ENCODE measurements around the gene ELOVL2. TPM values are rescaled to one million over a fixed set of nuclear protein-coding genes. Genes with fewer than 3 reads are reported as not detected.
"Not testable (repeated sequence)": the region's sequence is repeated elsewhere in the genome, so short reads cannot be mapped to it uniquely, and the experiment has no call there.

The ELOVL2 gene
- total RNA-seq, 4 donors from 2014 or later: 0.14 to 0.16 TPM; not detected in 2

- in situ Hi-C loops (cut with MboI; ENCODE audit: low pct_ligation_motif_present in 1 of 4, low pct_unique_long_range_greater_than_20kb in 1 of 4, low sequenced_read_pairs in 3 of 4): no loop called here
- Histone ChIP-seq H3K4me3 (no peak overlapping the region), H3K36me3 (no peaks in the 10 kb centered on the region), H3K9me3 (no peaks in the 10 kb centered on the region), H3K27ac (no peak overlapping the region), H3K4me1 (peaks cover 0 to 5% (median 3%) of the 10 kb centered on the region in 4 donors), H3K27me3 (no peaks in the 10 kb centered on the region)
- no peak for TF ChIP-seq EP300 (IDR thresholded peaks at IDR 0.05; ENCODE audit: low read depth)
- TF ChIP-seq POLR2AphosphoS5 (IDR thresholded peaks at IDR 0.05): no peak
- WGBS, 2 donors (ENCODE audit: low coverage in 1 of 2): 76% methylated on average over 1 of the region's 1 CpG; no CpG with 5 or more reads in 1 of the 2 donors
- intact Hi-C loops (cut with DNase I; ENCODE audit: low total_unique reads): no loop called here
- no peak for DNase-seq
These were observed 45.6 kb upstream of the ELOVL2 start for GRCh38 chr6:11089695-11090094.

GRCh38 chr6:11087141-11087812, 43.2 kb upstream of the ELOVL2 start:
- H3K27me3 ChIP-seq; H3K4me3 ChIP-seq; intact Hi-C loops (cut with DNase I; ENCODE audit: low total_unique reads); DNase-seq; H3K36me3 ChIP-seq; H3K4me1 ChIP-seq; in situ Hi-C loops (cut with MboI; ENCODE audit: low pct_ligation_motif_present in 1 of 4, low pct_unique_long_range_greater_than_20kb in 1 of 4, low sequenced_read_pairs in 3 of 4); H3K9me3 ChIP-seq; H3K27ac ChIP-seq: not testable (repeated sequence)
- WGBS, 2 donors (ENCODE audit: low coverage in 1 of 2): 86% methylated on average over 39 of the region's 47 CpGs; no CpG with 5 or more reads in 1 of the 2 donors

GRCh38 chr6:11085758-11086435, 41.8 kb upstream of the ELOVL2 start:
- Histone ChIP-seq H3K9me3 (no peaks in the 10 kb centered on the region), H3K27me3 (no peaks in the 10 kb centered on the region), H3K4me1 (no peaks in the 10 kb centered on the region), H3K36me3 (no peaks in the 10 kb centered on the region), H3K27ac (no peak overlapping the region), H3K4me3 (no peak overlapping the region)
- no peak for DNase-seq
- 61 to 62% methylated on average over 2 to 3 of the region's 3 CpGs for WGBS, 2 donors (ENCODE audit: low coverage in 1 of 2)
- in situ Hi-C loops (cut with MboI; ENCODE audit: low pct_ligation_motif_present in 1 of 4, low pct_unique_long_range_greater_than_20kb in 1 of 4, low sequenced_read_pairs in 3 of 4): no loop called here
- intact Hi-C loops (cut with DNase I; ENCODE audit: low total_unique reads): no loop called here
- TF ChIP-seq POLR2AphosphoS5 (IDR thresholded peaks at IDR 0.05) (no peak), CTCF (IDR thresholded peaks at IDR 0.05) (no peak), POLR2A (IDR thresholded peaks at IDR 0.05) (no peak), EP300 (IDR thresholded peaks at IDR 0.05; ENCODE audit: low read depth) (no peak)

- intact Hi-C loops (cut with DNase I; ENCODE audit: low total_unique reads) (no loop called here), in situ Hi-C loops (cut with MboI; ENCODE audit: low pct_ligation_motif_present in 1 of 4, low pct_unique_long_range_greater_than_20kb in 1 of 4, low sequenced_read_pairs in 3 of 4) (no loop called here)
- DNase-seq: no peak
- Histone ChIP-seq H3K27me3 (no peaks in the 10 kb centered on the region), H3K36me3 (no peaks in the 10 kb centered on the region), H3K27ac (no peak overlapping the region), H3K4me1 (no peaks in the 10 kb centered on the region), H3K9me3 (no peaks in the 10 kb centered on the region), H3K4me3 (no peak overlapping the region)
- no peak for TF ChIP-seq POLR2AphosphoS5 (IDR thresholded peaks at IDR 0.05)
- no peak for TF ChIP-seq CTCF (IDR thresholded peaks at IDR 0.05)
- TF ChIP-seq POLR2A (IDR thresholded peaks at IDR 0.05): no peak
- TF ChIP-seq EP300 (IDR thresholded peaks at IDR 0.05; ENCODE audit: low read depth): no peak
- 93 to 96% methylated on average over 2 to 5 of the region's 5 CpGs for WGBS, 2 donors (ENCODE audit: low coverage in 1 of 2)
These were observed 39.9 kb upstream of the ELOVL2 start for GRCh38 chr6:11083956-11084355.

DNA sequence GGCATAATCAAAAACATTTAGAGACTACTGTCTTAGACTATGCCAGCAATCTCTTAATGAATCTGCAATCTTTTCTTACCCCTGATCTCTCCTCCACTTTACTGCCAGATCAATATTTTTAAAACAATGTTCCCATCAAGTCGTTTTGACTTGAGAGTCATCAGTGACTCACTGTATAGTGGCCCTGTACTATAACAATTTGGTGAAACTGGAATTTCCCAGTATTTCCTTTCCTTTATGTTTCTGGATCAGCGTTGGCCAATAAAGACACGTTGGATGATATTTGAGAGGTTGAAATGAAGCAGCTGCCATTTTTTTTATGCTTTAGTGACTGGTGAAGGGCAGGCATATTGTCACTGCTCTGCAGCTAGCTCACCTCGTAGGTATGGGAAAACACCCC, 39.4 kb upstream of the ELOVL2 start:
- DNase-seq: no peak
- intact Hi-C loops (cut with DNase I; ENCODE audit: low total_unique reads) (no loop called here), in situ Hi-C loops (cut with MboI; ENCODE audit: low pct_ligation_motif_present in 1 of 4, low pct_unique_long_range_greater_than_20kb in 1 of 4, low sequenced_read_pairs in 3 of 4) (no loop called here)
- no peaks in the 10 kb centered on the region for H3K27me3 ChIP-seq
- no peak overlapping the region for H3K27ac ChIP-seq
- 66 to 67% methylated on average over 4 of the region's 4 CpGs for WGBS, 2 donors (ENCODE audit: low coverage in 1 of 2)
- H3K36me3 ChIP-seq: no peaks in the 10 kb centered on the region
- TF ChIP-seq CTCF (IDR thresholded peaks at IDR 0.05) (no peak), POLR2A (IDR thresholded peaks at IDR 0.05) (no peak), EP300 (IDR thresholded peaks at IDR 0.05; ENCODE audit: low read depth) (no peak), POLR2AphosphoS5 (IDR thresholded peaks at IDR 0.05) (no peak)
- H3K4me3 ChIP-seq: no peak overlapping the region
- H3K4me1 ChIP-seq: no peaks in the 10 kb centered on the region
- no peaks in the 10 kb centered on the region for H3K9me3 ChIP-seq

Measured in transverse colon (tissue), 4 donors.